Suprapubic skin (tissue), 4 donors: ENCODE results near the gene LYZL1. TPM values are rescaled to one million over a fixed set of nuclear protein-coding genes. Genes with fewer than 3 reads are reported as not detected.

ENCODE experiments used
- DNase-seq, 2 donors: peaks; one replicate each; pipeline ENCODE4 v3.0.0-alpha.2; 2019; ENCODE audit warnings: low spot score in 2 of 2
- H3K27ac ChIP-seq: fragments of 200-600 bp; sonication (generic); one replicate; pipeline ENCODE4 v1.5.1; 2019
- H3K27me3 ChIP-seq: fragments of 200-600 bp; sonication (generic); one replicate; pipeline ENCODE4 v1.5.1; 2019
- H3K36me3 ChIP-seq: fragments of 200-600 bp; sonication (generic); one replicate; pipeline ENCODE4 v1.5.1; 2019
- H3K4me1 ChIP-seq: fragments of 200-600 bp; sonication (generic); one replicate; pipeline ENCODE4 v1.5.1; 2019
- H3K4me3 ChIP-seq: fragments of 200-600 bp; sonication (generic); one replicate; pipeline ENCODE4 v1.5.1; 2019; ENCODE audit warnings: mild to moderate bottlenecking
- H3K9me3 ChIP-seq: fragments of 200-600 bp; sonication (generic); one replicate; pipeline ENCODE4 v1.5.1; 2019
- EP300 ChIP-seq: sonication (generic); formaldehyde crosslinking; IDR thresholded peaks from one replicate; pipeline ENCODE4 v1.6.1; 2017; ENCODE audit warnings: antibody characterized with exemption
- POLR2A ChIP-seq, 2 donors: fragments of 450-650 bp; IDR thresholded peaks; one replicate each; pipeline ENCODE4 v1.6.1; 2017; ENCODE audit warnings: antibody characterized with exemption in 2 of 2, mild to moderate bottlenecking in 2 of 2, moderate library complexity in 2 of 2
- POLR2AphosphoS5 ChIP-seq, 3 donors: sonication (generic); formaldehyde crosslinking; IDR thresholded peaks; one replicate each; pipeline ENCODE4 v1.6.1; 2017; ENCODE audit warnings: antibody characterized with exemption in 3 of 3
- WGBS: methylation state at CpG from one replicate; pipeline ENCODE4 v1.1.5; 2018; 5-methylcytosine and 5-hydroxymethylcytosine counted together
- total RNA-seq, 4 donors: library from RNA; depleted of rRNA; stranded (reverse); fragments of >200 nt; gene quantifications; one replicate each; pipeline ENCODE4 v1.1.0, GENCODE V29; 2016
- TF ChIP-seq, protein P1 (sequence below), 2 donors: fragments of 200-600 bp in 1 of 2; fragments of 450-650 bp in 1 of 2; sonication (generic) in 1 of 2; IDR thresholded peaks; one replicate each; pipeline ENCODE4 v1.5.1; 2016 to 2019; ENCODE audit warnings: antibody characterized with exemption in 2 of 2, mild to moderate bottlenecking in 1 of 2, moderate library complexity in 1 of 2

Gene LYZL1
- total RNA-seq, 4 donors from 2014 or later = not detected

GRCh38 chr10:29249018-29249417 is 39.9 kb upstream of the LYZL1 start:
- Histone ChIP-seq H3K36me3 (no peaks in the 10 kb centered on the region), H3K4me3 (no peak overlapping the region), H3K27ac (no peak overlapping the region), H3K4me1 (no peaks in the 10 kb centered on the region), H3K27me3 (peaks cover 32% of the 10 kb centered on the region), H3K9me3 (no peaks in the 10 kb centered on the region)
- no peak for DNase-seq
- WGBS = 74% methylated on average over 5 of the region's 5 CpGs
- TF ChIP-seq, protein P1, sequence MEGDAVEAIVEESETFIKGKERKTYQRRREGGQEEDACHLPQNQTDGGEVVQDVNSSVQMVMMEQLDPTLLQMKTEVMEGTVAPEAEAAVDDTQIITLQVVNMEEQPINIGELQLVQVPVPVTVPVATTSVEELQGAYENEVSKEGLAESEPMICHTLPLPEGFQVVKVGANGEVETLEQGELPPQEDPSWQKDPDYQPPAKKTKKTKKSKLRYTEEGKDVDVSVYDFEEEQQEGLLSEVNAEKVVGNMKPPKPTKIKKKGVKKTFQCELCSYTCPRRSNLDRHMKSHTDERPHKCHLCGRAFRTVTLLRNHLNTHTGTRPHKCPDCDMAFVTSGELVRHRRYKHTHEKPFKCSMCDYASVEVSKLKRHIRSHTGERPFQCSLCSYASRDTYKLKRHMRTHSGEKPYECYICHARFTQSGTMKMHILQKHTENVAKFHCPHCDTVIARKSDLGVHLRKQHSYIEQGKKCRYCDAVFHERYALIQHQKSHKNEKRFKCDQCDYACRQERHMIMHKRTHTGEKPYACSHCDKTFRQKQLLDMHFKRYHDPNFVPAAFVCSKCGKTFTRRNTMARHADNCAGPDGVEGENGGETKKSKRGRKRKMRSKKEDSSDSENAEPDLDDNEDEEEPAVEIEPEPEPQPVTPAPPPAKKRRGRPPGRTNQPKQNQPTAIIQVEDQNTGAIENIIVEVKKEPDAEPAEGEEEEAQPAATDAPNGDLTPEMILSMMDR (IDR thresholded peaks at IDR 0.05) = no peak
- TF ChIP-seq POLR2A (IDR thresholded peaks at IDR 0.05) (no peak), EP300 (no peak), POLR2AphosphoS5 (IDR thresholded peaks at IDR 0.05) (no peak)

DNA sequence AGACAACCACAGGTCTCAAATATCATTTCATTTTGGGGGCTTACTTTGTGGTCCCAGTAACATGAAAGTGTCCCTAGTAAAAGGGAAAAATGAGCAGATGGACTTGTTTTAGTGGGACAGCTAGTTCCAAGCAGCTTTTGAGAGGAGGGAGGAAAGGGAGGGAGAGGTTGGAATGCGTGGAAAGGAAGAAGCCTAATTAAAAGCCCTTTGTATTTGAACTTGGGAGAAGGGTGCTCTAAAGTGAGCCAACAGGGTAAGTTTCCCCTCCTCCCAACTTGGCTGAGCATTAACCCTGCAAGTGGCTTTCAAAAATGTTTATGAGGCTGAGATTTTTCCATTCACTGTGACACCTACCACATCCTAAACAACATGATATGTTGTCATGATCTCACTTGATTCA is 38.8 kb upstream of the LYZL1 start:
- TF ChIP-seq EP300 (no peak), POLR2AphosphoS5 (IDR thresholded peaks at IDR 0.05) (no peak), POLR2A (IDR thresholded peaks at IDR 0.05) (no peak)
- TF ChIP-seq, protein P1 (IDR thresholded peaks at IDR 0.05) = no peak
- no peak for DNase-seq
- no peaks in the 10 kb centered on the region for H3K36me3 ChIP-seq
- H3K27me3 ChIP-seq = peaks cover 39% of the 10 kb centered on the region
- H3K27ac ChIP-seq = no peak overlapping the region
- no peaks in the 10 kb centered on the region for H3K9me3 ChIP-seq
- H3K4me1 ChIP-seq = no peaks in the 10 kb centered on the region
- 44% methylated on average over 1 of the region's 1 CpG for WGBS
- no peak overlapping the region for H3K4me3 ChIP-seq

DNA sequence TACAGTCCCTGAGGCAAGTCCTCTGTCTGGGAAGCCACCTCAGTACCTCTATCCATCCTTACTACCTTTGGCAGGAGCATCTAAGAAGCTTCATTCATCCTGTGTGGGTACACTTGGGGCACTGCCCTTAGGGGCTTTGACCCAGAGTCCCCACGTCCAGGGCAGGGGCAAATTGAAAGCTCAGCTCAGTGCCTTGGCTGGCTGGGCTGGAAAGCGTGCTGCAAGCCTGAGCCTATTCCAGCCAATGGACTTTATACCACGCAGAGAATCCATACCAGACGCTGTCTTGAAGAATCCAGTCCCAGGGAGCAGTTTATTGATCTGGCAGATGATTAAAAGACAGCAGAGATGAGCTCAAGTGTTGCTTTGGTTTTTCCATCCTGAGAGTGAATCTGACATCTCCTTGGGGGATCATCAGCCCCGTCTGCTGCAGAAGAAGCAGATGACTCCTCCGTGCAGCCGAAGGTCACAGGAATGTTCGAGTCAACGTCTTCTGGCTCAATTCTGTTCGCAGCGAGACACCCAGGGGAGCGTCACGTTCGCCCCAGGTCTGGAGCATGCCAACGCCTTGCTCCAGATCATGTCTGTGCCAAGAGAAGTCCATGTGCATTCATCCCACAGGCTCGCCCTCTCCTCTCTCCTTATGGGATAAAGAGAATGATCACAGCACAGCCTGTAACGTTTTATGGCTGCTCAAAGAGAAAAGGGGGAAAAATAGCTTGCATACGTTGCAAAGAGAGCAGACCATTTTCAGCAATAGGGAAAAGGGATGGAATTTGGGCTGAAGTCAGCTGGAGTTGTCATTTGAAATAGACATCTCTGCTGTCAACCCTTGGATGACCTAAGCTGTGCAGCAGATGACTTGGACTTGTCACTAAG is 35.8 kb upstream of the LYZL1 start:
- no peak for DNase-seq
- Histone ChIP-seq H3K4me3 (no peak overlapping the region), H3K4me1 (peaks cover 4% of the 10 kb centered on the region), H3K27ac (no peak overlapping the region), H3K9me3 (no peaks in the 10 kb centered on the region), H3K27me3 (peaks cover 50% of the 10 kb centered on the region), H3K36me3 (no peaks in the 10 kb centered on the region)
- TF ChIP-seq EP300 (no peak), POLR2A (IDR thresholded peaks at IDR 0.05) (no peak), POLR2AphosphoS5 (IDR thresholded peaks at IDR 0.05) (no peak)
- TF ChIP-seq, protein P1 (IDR thresholded peaks at IDR 0.05) = no peak
- WGBS = 44% methylated on average over 18 of the region's 18 CpGs

DNA sequence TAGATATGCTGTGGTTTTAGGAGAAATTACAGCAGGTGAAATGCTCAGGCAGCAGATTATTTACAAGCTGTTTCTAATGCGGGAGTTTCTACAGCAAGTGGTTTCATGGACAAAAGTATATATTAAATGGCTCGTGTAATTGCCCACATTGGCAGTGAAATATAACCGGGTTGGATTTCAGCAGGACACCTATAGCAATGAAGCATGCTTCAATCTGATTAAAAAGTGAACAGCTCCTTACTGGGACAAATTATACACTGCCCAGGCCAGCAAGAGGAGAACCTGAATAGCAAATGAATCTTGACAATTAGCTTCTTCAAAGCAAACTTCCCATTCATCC is 35.2 kb upstream of the LYZL1 start:
- Histone ChIP-seq H3K9me3 (no peaks in the 10 kb centered on the region), H3K4me3 (no peak overlapping the region), H3K4me1 (peaks cover 4% of the 10 kb centered on the region), H3K27ac (no peak overlapping the region), H3K36me3 (no peaks in the 10 kb centered on the region), H3K27me3 (peaks cover 50% of the 10 kb centered on the region)
- TF ChIP-seq EP300 (no peak), POLR2A (IDR thresholded peaks at IDR 0.05) (no peak), POLR2AphosphoS5 (IDR thresholded peaks at IDR 0.05) (no peak)
- TF ChIP-seq, protein P1 (IDR thresholded peaks at IDR 0.05) = no peak
- WGBS = 51% methylated on average over 3 of the region's 3 CpGs
- no peak for DNase-seq

DNA sequence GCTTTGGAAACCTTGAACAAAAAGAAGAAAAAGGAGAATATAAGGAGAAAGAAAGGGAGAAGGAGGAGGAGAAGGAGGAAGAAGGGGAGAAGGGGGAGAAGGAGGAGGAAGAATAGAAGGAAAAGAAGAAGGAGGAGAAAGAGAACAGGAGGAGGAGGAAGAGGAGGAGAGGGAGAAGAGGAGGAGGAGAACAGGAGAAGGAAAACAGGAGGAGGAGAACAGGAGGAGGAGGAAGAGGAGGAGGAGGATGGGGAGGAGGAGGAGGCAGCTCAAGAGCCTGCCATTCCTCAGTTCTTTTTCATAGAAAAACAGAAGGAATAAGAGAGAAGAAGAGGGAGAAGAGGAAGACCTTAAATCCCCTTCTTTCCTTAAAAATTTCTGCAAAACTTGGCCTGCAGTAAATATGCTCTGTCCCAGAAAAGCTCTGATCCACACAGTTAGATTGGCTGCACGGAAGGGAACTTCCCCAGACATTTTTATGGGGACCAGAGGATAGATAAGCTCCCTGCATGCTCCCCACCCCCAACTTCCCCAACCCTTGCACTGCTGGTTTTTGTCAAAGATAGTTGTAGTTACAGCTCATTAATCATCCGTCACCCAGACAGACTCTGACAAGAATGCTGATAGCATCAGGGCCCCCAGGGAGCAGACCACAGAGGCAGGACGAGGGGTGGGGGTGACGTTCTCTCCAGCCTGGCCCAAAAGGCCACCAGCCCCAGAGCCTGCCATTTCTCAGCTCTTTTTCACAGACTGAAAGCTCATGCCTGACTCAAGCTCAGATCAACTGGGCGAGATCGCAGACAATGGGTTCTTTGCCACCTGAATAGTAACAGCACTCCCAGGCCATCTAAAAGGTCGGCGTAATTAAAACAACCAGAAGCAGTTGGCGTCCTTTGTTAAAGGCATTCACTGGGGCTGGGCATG is 34.5 kb upstream of the LYZL1 start:
- H3K4me1 ChIP-seq = peaks cover 4% of the 10 kb centered on the region
- WGBS = 28% methylated on average over 9 of the region's 9 CpGs
- TF ChIP-seq POLR2A (IDR thresholded peaks at IDR 0.05) = no peak
- no peak for TF ChIP-seq POLR2AphosphoS5 (IDR thresholded peaks at IDR 0.05)
- TF ChIP-seq, protein P1 (IDR thresholded peaks at IDR 0.05) = no peak
- TF ChIP-seq EP300 = no peak
- H3K4me3 ChIP-seq = no peak overlapping the region
- no peak for DNase-seq
- peaks cover 50% of the 10 kb centered on the region for H3K27me3 ChIP-seq
- no peaks in the 10 kb centered on the region for H3K9me3 ChIP-seq
- H3K36me3 ChIP-seq = no peaks in the 10 kb centered on the region
- no peak overlapping the region for H3K27ac ChIP-seq
